Measurements from ENCODE around the gene CDRT15L2. TPM values are rescaled to one million over a fixed set of nuclear protein-coding genes. Genes with fewer than 3 reads are reported as not detected.
"Not testable (repeated sequence)": the region's sequence is repeated elsewhere in the genome, so short reads cannot be mapped to it uniquely, and the experiment has no call there.

CDRT15L2 gene
- total RNA-seq (2011; cell fraction: chromatin; rRNA removed; ENCODE audit: low replicate concordance) = not detected in 2 replicates
- total RNA-seq (2011; cell fraction: nucleolus; rRNA removed) = not detected in 2 replicates
- not detected in 2 replicates for total RNA-seq (2011; cell fraction: nucleoplasm; rRNA removed)
- total RNA-seq (2014; rRNA removed) (not detected in 2 replicates), total RNA-seq (2014; rRNA removed; fragmentation: Illumina TruSeq; extraction: Trizol) (not detected in 2 replicates), total RNA-seq (2015; rRNA removed; fragmentation: Illumina TruSeq; extraction: Trizol) (not detected in 2 replicates), total RNA-seq (2021) (not detected in 2 replicates), polyA plus RNA-seq (2011; rRNA removed) (not detected in 2 replicates), polyA plus RNA-seq (2014; fragmentation: Illumina TruSeq; extraction: Trizol) (not detected in 2 replicates), polyA plus RNA-seq (2014; fragmentation: Nextera tagmentation; extraction: Ambion mirVana) (not detected), polyA plus RNA-seq (2014; rRNA removed) (not detected in 2 replicates), polyA minus RNA-seq (2011; rRNA and poly(A)+ RNA removed) (not detected in 2 replicates), Bru-seq, nascent RNA (not detected), BruChase-seq, experiment 1, labeled RNA remaining after a 2-hour chase (not detected), BruChase-seq, experiment 2, labeled RNA remaining after a 6-hour chase (not detected)
- polyA plus RNA-seq (2011; cell fraction: cytosol; rRNA removed) = not detected in 2 replicates
- polyA plus RNA-seq (2011; cell fraction: nucleus; rRNA removed) = not detected in 2 replicates
- polyA plus RNA-seq (2012) = not detected in 2 replicates
- not detected in 2 replicates for polyA minus RNA-seq (2011; cell fraction: cytosol; rRNA and poly(A)+ RNA removed)
- polyA minus RNA-seq (2011; cell fraction: nucleus; rRNA and poly(A)+ RNA removed) = not detected in 2 replicates
- long read RNA-seq, experiment 1 = 0 reads
- long read RNA-seq, experiment 2 = 0 reads
- long read RNA-seq, experiment 3 = 0 reads

- H3K79me2 ChIP-seq (ENCODE audit: control insufficient read depth, insufficient read depth, low read length); POLR2A ChIA-PET; CTCF ChIA-PET (ENCODE audit: low intra/inter-chr PET ratio); H3K9ac ChIP-seq (ENCODE audit: insufficient read depth in 1 of 2, low read depth in 2 of 2, low read length in 2 of 2); H2AFZ ChIP-seq (ENCODE audit: low read depth, low read length); H4K20me1 ChIP-seq (replicated peaks; ENCODE audit: control insufficient read depth, insufficient read depth, low read length); H3K4me2 ChIP-seq (ENCODE audit: insufficient read depth, low read length); H3K9me1 ChIP-seq (ENCODE audit: control insufficient read depth, insufficient read depth, low read length); H3K36me3 ChIP-seq (ENCODE audit: control insufficient read depth, insufficient read depth, low read length); ATAC-seq; in situ Hi-C loops (cut with MboI); H3K27ac ChIP-seq (ENCODE audit: extremely low read depth, low read depth, low read length); DNase-seq (ENCODE audit: extremely low read depth in 1 of 4, low spot score in 3 of 4); H3K4me3 ChIP-seq; intact Hi-C loops (cut with micrococcal nuclease); FAIRE-seq; BruUV-seq (replicated peaks); H3K9me3 ChIP-seq (replicated peaks; ENCODE audit: control insufficient read depth, insufficient read depth, low read depth, low read length); H3K4me1 ChIP-seq (replicated peaks in 1 of 2; ENCODE audit: control insufficient read depth in 2 of 2, insufficient read depth in 2 of 2, low read length in 2 of 2); H3K27me3 ChIP-seq (ENCODE audit: control insufficient read depth in 2 of 2, insufficient read depth in 2 of 2, low read length in 2 of 2): not testable (repeated sequence)
- 0% methylated on average over 8 of the region's 12 CpGs for WGBS (ENCODE audit: insufficient coverage, low coverage, missing lambda C conversion rate)
Measured at GRCh38 chr17:20579424-20579823, at the start of gene CDRT15L2. Gene CDRT15L2, plus strand, starts transcription at chr17:20579724. Its CDS starts 20 bp downstream, at chr17:20579744.

DNA sequence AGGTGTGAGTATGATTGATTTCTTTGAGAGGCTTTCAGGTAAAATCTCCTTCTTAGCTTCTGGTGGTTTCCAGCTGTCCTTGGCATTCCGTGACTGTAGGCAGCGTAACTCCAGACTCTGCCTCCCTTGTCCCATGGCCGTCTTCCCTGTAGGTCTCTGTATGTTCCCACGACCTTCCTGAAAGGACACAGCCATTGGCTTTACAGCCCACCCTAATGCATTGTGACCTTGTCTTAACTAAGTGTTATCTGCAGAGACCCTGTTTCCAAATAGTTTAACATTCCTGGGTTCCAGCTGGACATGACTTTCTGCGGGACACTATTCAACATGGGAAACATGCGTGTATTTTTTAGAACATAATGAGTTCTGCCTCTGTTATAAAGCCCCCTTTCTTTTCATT lies 49.4 kb upstream of the CDRT15L2 start:
- H3K9me1 ChIP-seq (ENCODE audit: control insufficient read depth, insufficient read depth, low read length); H3K36me3 ChIP-seq (ENCODE audit: control insufficient read depth, insufficient read depth, low read length); H4K20me1 ChIP-seq (replicated peaks; ENCODE audit: control insufficient read depth, insufficient read depth, low read length); H3K79me2 ChIP-seq (ENCODE audit: control insufficient read depth, insufficient read depth, low read length); in situ Hi-C loops (cut with MboI); POLR2A ChIA-PET; H3K9me3 ChIP-seq (replicated peaks; ENCODE audit: control insufficient read depth, insufficient read depth, low read depth, low read length); H3K27ac ChIP-seq (ENCODE audit: extremely low read depth, low read depth, low read length); H3K4me2 ChIP-seq (ENCODE audit: insufficient read depth, low read length); H3K9ac ChIP-seq (ENCODE audit: insufficient read depth in 1 of 2, low read depth in 2 of 2, low read length in 2 of 2); intact Hi-C loops (cut with micrococcal nuclease); BruUV-seq (replicated peaks); H2AFZ ChIP-seq (ENCODE audit: low read depth, low read length); H3K4me3 ChIP-seq; H3K4me1 ChIP-seq (replicated peaks in 1 of 2; ENCODE audit: control insufficient read depth in 2 of 2, insufficient read depth in 2 of 2, low read length in 2 of 2); CTCF ChIA-PET (ENCODE audit: low intra/inter-chr PET ratio); DNase-seq (ENCODE audit: extremely low read depth in 1 of 4, low spot score in 3 of 4); ATAC-seq; H3K27me3 ChIP-seq (ENCODE audit: control insufficient read depth in 2 of 2, insufficient read depth in 2 of 2, low read length in 2 of 2): not testable (repeated sequence)
- WGBS (ENCODE audit: insufficient coverage, low coverage, missing lambda C conversion rate) = 20% methylated on average over 1 of the region's 6 CpGs
- peak; percentile 15 for FAIRE-seq

GRCh38 chr17:20532544-20533090 lies 46.9 kb upstream of the CDRT15L2 start:
- DNase-seq (ENCODE audit: extremely low read depth in 1 of 4, low spot score in 3 of 4); H2AFZ ChIP-seq (ENCODE audit: low read depth, low read length); CTCF ChIA-PET (ENCODE audit: low intra/inter-chr PET ratio): not testable (repeated sequence)

More at GRCh38 chr17:20532544-20533090, 46.9 kb upstream of the CDRT15L2 start:
- H3K4me1 ChIP-seq (replicated peaks in 1 of 2; ENCODE audit: control insufficient read depth in 2 of 2, insufficient read depth in 2 of 2, low read length in 2 of 2); H3K9me3 ChIP-seq (replicated peaks; ENCODE audit: control insufficient read depth, insufficient read depth, low read depth, low read length); H3K79me2 ChIP-seq (ENCODE audit: control insufficient read depth, insufficient read depth, low read length); POLR2A ChIA-PET; H3K4me3 ChIP-seq; H3K27me3 ChIP-seq (ENCODE audit: control insufficient read depth in 2 of 2, insufficient read depth in 2 of 2, low read length in 2 of 2); BruUV-seq (replicated peaks); H3K9ac ChIP-seq (ENCODE audit: insufficient read depth in 1 of 2, low read depth in 2 of 2, low read length in 2 of 2); H3K4me2 ChIP-seq (ENCODE audit: insufficient read depth, low read length); H3K9me1 ChIP-seq (ENCODE audit: control insufficient read depth, insufficient read depth, low read length); intact Hi-C loops (cut with micrococcal nuclease); H3K27ac ChIP-seq (ENCODE audit: extremely low read depth, low read depth, low read length); FAIRE-seq; H4K20me1 ChIP-seq (replicated peaks; ENCODE audit: control insufficient read depth, insufficient read depth, low read length); H3K36me3 ChIP-seq (ENCODE audit: control insufficient read depth, insufficient read depth, low read length); in situ Hi-C loops (cut with MboI); ATAC-seq: not testable (repeated sequence)
- 7% methylated on average over 3 of the region's 31 CpGs for WGBS (ENCODE audit: insufficient coverage, low coverage, missing lambda C conversion rate)
